H7 (cell line): ENCODE results near the gene ARSJ. TPM values are rescaled to one million over a fixed set of nuclear protein-coding genes. Genes with fewer than 3 reads are reported as not detected.

Experiments
- DNase-seq: peaks from one replicate; pipeline ENCODE4 v3.0.0; 2012
- H3K27me3 ChIP-seq: 2 replicates; pipeline ENCODE4 v1.6.0; 2011; ENCODE audit warnings: mild to moderate bottlenecking, low read length; ENCODE audit not compliant: control insufficient read depth, insufficient read depth
- H3K36me3 ChIP-seq: replicated peaks from 2 replicates; pipeline ENCODE4 v1.5.1; 2011; ENCODE audit warnings: low read length; ENCODE audit not compliant: control insufficient read depth, insufficient read depth
- H3K4me3 ChIP-seq: 2 replicates; pipeline ENCODE4 v1.5.1; 2011; ENCODE audit warnings: low read depth, mild to moderate bottlenecking, control low read depth, low read length, moderate library complexity; ENCODE audit not compliant: insufficient read depth
- total RNA-seq: library from RNA; depleted of rRNA; stranded (reverse); fragments of >200 nt; shearing (Covaris generic); gene quantifications from 2 replicates; pipeline ENCODE4 v1.2.3, GENCODE V29; 2014

ARSJ gene
- total RNA-seq, 1 experiment from 2014 or later = 2.7 TPM

GRCh38 chr4:113919611-113920010 is 59.8 kb downstream of the ARSJ start:
- no peak for DNase-seq
- Histone ChIP-seq H3K4me3 (no peak overlapping the region), H3K36me3 (no peaks in the 10 kb centered on the region), H3K27me3 (no peaks in the 10 kb centered on the region)

DNA sequence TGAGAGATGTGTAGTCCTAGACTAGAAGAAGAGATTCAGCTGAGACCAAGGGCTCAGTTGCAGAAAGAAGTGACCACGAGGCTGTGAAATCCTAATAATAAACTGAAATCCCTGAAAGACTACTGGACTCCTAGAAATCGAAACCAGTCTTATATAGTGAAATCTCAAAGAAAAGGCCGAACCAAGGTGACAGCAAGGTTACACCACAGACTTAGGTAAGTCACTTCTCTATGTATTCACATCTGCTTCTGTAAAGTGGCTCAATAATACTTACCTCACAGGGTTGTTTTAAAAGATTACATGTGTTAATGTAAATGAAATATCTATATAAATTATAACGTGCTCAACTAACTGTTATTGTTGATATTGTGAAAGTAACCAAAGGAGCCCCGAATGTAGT is 60.3 kb downstream of the ARSJ start:
- Histone ChIP-seq H3K4me3 (no peak overlapping the region), H3K36me3 (no peaks in the 10 kb centered on the region), H3K27me3 (no peaks in the 10 kb centered on the region)
- no peak for DNase-seq

DNA sequence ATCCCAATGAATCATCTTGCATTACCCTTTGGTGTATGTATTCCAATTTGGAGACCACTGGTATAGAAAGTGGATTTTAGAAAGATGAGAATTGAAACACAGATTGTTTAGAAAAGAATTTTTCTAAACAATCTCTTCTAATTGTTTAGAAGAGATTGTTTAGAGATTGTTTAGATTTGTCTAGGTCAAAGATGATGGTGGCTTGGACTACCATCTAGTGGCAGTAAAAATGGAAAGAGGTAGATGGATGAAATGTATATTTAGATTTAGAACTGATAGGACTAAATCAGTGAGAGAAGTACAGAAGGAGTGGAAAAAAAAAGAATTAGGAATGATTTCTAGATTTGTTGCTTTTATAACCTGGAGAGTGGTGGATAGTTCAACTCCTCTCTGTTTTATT is 70.6 kb downstream of the ARSJ start:
- Histone ChIP-seq H3K36me3 (no peaks in the 10 kb centered on the region), H3K4me3 (no peak overlapping the region), H3K27me3 (no peaks in the 10 kb centered on the region)
- no peak for DNase-seq

- H3K36me3 ChIP-seq = no peaks in the 10 kb centered on the region
- H3K4me3 ChIP-seq = no peak overlapping the region
- no peak for DNase-seq
- no peaks in the 10 kb centered on the region for H3K27me3 ChIP-seq
Measured at GRCh38 chr4:113907559-113907958, 71.9 kb downstream of the ARSJ start.

GRCh38 chr4:113905301-113905700 is 74.1 kb downstream of the ARSJ start:
- DNase-seq = no peak
- H3K27me3 ChIP-seq = no peaks in the 10 kb centered on the region
- no peaks in the 10 kb centered on the region for H3K36me3 ChIP-seq
- H3K4me3 ChIP-seq = no peak overlapping the region

- DNase-seq = no peak
- H3K27me3 ChIP-seq = no peaks in the 10 kb centered on the region
- no peaks in the 10 kb centered on the region for H3K36me3 ChIP-seq
- H3K4me3 ChIP-seq = no peak overlapping the region
Measured at GRCh38 chr4:113904877-113905276, 74.6 kb downstream of the ARSJ start.

GRCh38 chr4:113901994-113902787 is 77.3 kb downstream of the ARSJ start:
- H3K4me3 ChIP-seq = no peak overlapping the region
- no peak for DNase-seq
- H3K36me3 ChIP-seq = no peaks in the 10 kb centered on the region
- no peaks in the 10 kb centered on the region for H3K27me3 ChIP-seq

- Histone ChIP-seq H3K4me3 (no peak overlapping the region), H3K27me3 (no peaks in the 10 kb centered on the region), H3K36me3 (no peaks in the 10 kb centered on the region)
- DNase-seq = no peak
Measured at GRCh38 chr4:113899271-113900070, 80.0 kb downstream of the ARSJ start.

GRCh38 chr4:113893546-113893945 is 85.9 kb downstream of the ARSJ start:
- Histone ChIP-seq H3K36me3 (no peaks in the 10 kb centered on the region), H3K4me3 (no peak overlapping the region), H3K27me3 (no peaks in the 10 kb centered on the region)
- DNase-seq = no peak

GRCh38 chr4:113888006-113888405 is 91.4 kb downstream of the ARSJ start:
- H3K27me3 ChIP-seq = no peaks in the 10 kb centered on the region

GRCh38 chr4:113885291-113885690 is 94.2 kb downstream of the ARSJ start:
- H3K27me3 ChIP-seq = no peaks in the 10 kb centered on the region
- no peak overlapping the region for H3K4me3 ChIP-seq
- DNase-seq = no peak
- no peaks in the 10 kb centered on the region for H3K36me3 ChIP-seq

More at GRCh38 chr4:113888006-113888405, 91.4 kb downstream of the ARSJ start:
- no peak for DNase-seq
- Histone ChIP-seq H3K4me3 (no peak overlapping the region), H3K36me3 (no peaks in the 10 kb centered on the region)

DNA sequence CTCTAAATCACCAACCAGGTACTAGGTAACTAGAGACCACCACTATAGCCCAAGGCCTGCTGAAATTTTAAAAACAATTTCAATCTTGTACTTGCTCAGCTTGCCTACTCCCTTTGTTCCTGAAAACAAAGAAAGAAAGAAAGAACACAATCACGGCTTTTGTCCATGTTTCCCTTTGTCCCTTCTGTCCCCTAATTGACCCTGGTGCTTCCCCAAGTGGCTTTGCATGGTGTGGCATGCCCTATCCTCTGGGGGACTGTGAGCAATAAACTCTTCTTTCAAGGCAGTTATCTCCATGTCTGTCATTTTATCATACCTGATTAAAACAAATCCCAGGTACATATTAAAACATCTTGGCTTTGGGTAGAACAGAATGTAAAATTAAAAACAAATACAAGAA is 94.8 kb downstream of the ARSJ start:
- no peak for DNase-seq
- no peak overlapping the region for H3K4me3 ChIP-seq

GRCh38 chr4:113882668-113883067 is 96.8 kb downstream of the ARSJ start:
- no peaks in the 10 kb centered on the region for H3K27me3 ChIP-seq

More for the DNA sequence above, 94.8 kb downstream of the ARSJ start:
- H3K36me3 ChIP-seq = no peaks in the 10 kb centered on the region
- H3K27me3 ChIP-seq = no peaks in the 10 kb centered on the region

DNA sequence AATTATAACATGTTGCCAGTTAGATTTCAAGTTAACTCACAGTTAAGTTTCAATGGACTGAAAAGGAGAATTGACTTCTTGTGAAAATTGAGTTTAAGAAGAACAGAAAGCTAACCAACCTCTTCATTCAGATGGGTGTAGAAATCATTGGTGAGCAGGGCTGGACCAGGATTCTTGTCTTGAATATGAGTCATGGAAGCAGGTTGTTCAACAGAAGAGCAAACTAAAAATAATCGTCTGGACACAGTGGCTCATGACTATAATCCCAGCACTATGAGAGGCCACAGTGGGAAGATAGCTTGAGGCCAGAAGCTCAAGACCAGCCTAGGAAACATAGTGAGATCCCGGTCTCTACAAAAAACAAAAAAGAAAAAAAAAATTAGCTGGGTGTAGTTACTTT is 98.2 kb downstream of the ARSJ start:
- no peak for DNase-seq
- Histone ChIP-seq H3K27me3 (no peaks in the 10 kb centered on the region), H3K4me3 (no peak overlapping the region), H3K36me3 (no peaks in the 10 kb centered on the region)

More at GRCh38 chr4:113882668-113883067, 96.8 kb downstream of the ARSJ start:
- Histone ChIP-seq H3K4me3 (no peak overlapping the region), H3K36me3 (no peaks in the 10 kb centered on the region)
- no peak for DNase-seq
